GM19372 (cell line): Measurements from ENCODE around the gene TRIM66.
"Not testable (repeated sequence)": the region's sequence is repeated elsewhere in the genome, so short reads cannot be mapped to it uniquely, and the experiment has no call there.

Source experiments
- ATAC-seq: cut with Tn5 transposase; IDR thresholded peaks from one replicate; pipeline ENCODE4 v1.9.1; 2021; ENCODE audit warnings: mild to moderate bottlenecking, low read depth, moderate library complexity; ENCODE audit not compliant: unreplicated experiment

The TRIM66 gene

GRCh38 chr11:8693010-8693551 lies 10.6 kb upstream of the TRIM66 start:
- no peak for ATAC-seq

DNA sequence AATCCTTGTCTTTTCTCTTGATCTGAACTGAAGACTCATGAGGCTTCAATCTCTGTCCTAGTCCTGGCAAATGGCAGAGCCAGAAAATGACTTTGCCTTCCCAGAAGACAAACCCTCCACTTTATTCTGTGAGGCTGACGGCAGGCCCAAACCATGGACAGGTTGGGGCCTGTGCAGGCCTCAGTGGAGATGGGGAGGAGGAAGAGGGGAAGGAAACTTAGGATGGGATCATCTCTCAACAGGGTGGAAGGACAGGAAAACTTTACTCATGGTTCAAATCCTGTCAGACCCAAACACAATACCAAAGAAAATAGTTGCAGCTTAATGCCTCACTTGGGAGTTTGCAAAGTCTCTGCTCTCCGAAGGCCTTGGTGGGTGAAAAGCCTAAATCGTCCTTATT lies 10.0 kb upstream of the TRIM66 start:
- ATAC-seq, result no peak

DNA sequence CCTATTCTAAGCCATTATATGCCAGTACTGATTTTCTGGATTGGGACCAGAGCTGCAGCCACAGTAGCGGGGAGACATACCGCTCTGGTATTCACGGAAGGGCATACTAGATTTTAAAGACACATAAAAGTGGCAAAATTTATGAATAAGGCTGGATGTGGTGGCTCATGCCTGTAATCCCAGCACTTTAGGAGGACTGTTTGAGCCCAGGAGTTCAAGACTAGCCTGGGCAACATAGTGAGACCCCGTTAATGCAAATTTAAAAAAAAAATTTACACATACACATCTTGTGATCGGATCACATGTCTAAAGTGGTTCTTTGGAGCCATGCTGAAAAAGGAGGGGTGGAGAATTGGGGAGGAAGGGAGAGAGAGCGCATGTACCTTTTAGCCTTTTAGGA lies 9.1 kb upstream of the TRIM66 start:
- ATAC-seq, result no peak

DNA sequence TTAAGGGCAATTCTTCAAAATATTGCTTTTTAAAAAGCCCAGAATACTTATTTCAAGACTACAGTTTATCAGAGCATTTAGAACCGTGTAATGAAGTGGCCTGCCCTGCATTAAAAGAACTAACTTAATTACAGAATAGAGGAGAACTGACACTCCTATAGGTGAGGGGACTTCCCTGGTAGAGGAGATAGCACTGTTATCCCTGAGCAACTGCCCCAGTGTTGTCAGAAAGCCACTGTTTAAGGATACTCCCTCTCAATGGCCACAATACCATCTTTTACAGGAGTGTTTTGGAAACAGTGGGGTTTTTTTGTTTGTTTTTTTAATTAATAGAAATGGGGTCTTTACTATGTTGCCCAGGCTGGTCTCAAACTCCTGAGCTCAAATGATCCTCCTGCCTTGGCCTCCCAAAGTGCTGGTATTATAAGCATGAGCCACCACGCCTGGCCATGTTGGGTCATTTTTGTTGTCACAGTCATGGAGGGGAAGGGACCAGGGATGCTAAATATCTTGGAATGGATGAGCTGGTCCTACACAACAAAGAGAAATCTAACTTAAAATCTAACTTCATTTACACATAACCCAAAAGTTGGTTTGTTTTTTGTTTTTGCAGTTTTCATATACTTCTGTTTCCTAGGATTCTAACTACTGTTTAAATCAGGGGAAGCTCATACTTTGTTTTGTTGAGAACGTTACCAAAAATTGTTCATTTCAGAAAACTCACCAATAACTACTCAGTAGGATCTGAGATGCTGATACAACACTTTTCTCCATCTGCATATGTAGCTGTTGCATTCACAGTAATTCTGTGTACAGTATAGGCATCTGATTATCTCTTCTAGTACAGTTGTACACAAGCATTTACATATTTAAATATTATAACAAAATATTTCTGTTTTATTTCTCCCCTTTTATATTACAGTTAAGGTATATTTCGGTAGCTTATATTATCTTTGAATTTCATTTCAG lies 8.2 kb upstream of the TRIM66 start:
- ATAC-seq, result no peak

DNA sequence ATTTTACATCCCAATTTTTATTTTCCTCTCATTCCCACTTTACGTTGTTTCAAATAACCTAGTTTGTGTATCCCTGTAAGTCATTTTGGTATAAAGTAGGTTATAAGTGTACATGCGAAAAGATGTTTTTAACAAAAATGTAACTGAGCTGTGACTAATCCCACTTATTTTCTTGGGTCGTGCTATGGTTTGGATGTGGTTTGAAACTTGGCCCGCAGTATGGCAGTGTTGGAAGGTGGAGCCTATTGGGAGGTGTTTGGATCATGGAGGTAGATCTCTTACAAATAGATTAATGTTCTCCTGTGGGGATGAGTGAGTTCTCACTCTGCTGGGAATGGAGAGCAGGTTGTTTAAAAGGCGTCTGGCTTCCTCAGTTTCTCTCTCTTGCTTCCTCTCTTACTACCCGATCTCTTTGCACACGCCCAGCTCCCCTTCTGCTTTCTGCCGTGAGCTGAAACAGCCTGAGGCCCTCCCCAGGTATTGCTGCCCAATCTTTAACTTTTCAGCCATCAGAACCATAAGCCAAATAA lies 7.3 kb upstream of the TRIM66 start:
- no peak for ATAC-seq

DNA sequence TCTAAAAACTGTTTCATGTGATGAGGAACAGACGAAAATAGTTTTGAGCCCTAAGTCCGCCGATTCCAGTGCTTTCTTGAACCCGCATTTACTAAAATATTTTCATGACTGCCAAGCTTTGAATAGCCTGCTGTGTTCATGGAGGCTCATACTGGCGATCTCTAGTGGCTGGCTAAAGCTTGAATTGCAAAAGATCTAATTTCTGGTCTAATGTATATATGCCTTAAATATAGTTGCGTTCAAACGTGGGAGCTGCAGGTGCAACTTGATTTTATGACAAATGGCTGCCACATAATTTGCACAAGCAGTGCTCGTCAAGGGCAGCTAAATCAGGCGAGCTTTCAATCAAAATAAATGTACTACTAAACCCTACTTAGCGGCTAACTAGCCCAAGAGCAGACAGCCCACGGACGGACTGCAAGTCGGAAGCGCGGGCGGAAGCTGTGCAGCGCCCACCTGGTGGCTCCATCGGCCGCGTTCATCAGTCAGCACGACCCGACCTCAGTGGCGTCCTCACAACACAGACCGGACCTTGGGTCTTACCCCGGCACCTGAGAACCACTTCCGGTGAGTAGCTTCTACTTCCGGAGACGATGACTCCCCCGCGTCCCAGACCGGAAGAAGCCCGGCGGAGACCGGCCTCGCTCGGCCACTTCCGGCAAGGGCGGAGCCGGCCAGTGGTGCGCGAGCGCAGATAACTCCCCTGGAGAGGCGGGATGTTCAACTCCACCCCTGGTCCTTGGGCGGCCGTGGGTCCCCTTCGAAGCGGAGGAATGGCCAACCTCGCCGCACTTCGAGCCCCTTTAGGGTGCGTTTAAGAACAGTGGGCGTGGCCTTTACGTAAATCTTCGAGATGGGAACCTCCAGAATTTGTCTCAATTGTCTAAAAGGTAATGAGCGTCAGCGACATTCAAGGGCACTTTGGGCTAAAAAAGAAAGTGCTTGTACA lies 6.2 kb upstream of the TRIM66 start:
- ATAC-seq, result peak; percentile 93

- no peak for ATAC-seq
Measured at GRCh38 chr11:8686325-8686724, 3.9 kb upstream of the TRIM66 start.

- no peak for ATAC-seq
Measured at GRCh38 chr11:8685820-8686219, 3.4 kb upstream of the TRIM66 start.

DNA sequence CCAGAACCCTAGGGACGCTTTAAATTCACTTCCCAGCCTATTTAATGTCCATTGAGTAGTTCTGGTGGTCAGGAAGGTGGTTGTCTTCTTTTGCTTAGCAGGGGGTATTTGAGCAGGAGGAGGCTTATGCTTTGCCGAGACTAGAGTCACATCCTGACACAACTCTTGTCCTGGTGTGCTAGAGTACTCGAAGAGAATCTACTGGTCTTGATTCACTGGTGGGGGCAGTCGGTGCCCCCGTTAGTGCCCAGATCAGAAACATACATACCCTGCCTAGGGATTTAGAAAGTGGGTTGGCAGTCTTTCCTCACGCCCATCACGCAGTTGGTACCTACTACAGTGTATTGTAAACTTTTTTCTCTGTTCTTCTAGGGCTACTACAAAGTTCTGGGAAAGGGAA lies 2.8 kb upstream of the TRIM66 start:
- ATAC-seq, result no peak

GRCh38 chr11:8684600-8685290 lies 2.3 kb upstream of the TRIM66 start:
- ATAC-seq, result no peak

GRCh38 chr11:8683115-8683807 lies 796 bp upstream of the TRIM66 start:
- ATAC-seq, result no peak

GRCh38 chr11:8681837-8682302 lies 595 bp downstream of the TRIM66 start:
- no peak for ATAC-seq

- no peak for ATAC-seq
Measured at GRCh38 chr11:8679006-8679405, 3.5 kb downstream of the TRIM66 start.

GRCh38 chr11:8676458-8676857 lies 6.0 kb downstream of the TRIM66 start:
- no peak for ATAC-seq

- ATAC-seq, result no peak
Measured at GRCh38 chr11:8674859-8675258, 7.6 kb downstream of the TRIM66 start.

DNA sequence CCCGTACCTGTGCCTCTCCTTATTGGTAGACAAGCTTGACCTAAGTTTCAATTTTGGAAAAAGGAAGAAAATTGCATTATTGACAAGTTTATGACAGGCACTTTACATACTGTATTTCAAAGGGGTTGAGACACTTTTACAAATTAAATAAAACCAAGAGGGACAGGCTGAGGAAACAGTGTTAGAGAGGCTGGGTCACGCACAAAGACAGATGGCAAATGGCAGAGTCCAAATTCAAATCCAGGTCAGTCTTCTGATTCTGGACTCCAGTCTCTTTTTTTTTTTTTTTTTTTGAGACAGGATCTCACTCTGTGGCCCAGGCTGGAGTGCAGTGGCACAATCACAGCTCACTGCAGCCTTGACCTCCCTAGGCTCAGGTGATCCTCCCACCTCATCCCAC lies 10.1 kb downstream of the TRIM66 start:
- ATAC-seq, result no peak

DNA sequence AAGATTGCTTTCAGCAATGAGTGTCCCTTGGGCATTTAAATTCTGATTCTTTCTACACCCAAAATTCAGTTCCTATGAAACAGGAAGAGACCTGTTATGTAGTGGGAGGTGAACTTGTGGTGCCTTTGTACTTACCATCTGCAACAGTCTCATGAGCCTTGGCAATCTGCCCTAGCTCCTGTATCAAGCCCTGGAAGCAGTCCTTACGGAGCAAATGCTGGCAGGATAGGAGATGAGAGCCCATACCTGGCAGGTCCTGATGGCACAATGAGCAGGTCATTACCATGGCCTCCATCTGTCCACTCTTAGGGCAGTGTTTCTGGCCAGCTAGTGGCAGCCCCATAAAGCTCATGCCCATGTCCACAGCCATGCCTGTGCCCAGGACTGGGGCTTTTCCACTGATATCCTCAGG lies 10.8 kb downstream of the TRIM66 start:
- no peak for ATAC-seq

DNA sequence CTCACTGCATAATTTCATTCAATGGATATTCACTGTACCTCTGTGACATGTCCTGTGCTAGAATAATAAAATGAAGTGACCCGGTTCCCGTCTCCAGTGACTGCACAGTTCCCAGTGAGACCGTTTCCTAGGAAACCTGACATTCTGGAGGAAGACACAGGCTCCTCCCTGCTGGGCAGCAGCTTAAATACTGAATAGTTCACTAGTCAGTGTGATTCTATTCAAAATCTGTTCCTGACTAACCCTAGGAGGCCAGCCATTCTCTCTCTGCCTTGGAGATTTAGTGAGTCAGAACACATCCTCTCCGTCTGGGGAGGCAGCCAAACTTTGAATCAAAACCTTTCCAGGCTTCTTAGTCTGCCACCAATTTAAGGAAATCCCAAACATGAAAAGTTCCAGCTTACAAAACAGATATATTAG lies 11.3 kb downstream of the TRIM66 start:
- ATAC-seq, result no peak

- ATAC-seq, result not testable (repeated sequence)
Measured at GRCh38 chr11:8670081-8670480, 12.4 kb downstream of the TRIM66 start.
